Measurements from ENCODE around the gene CAMTA1.

GRCh38 chr1:7373251-7373650 lies 588.0 kb downstream of the CAMTA1 start:
- TF ChIP-seq CTCF (IDR thresholded peaks at IDR 0.05) = no peak
- TF ChIP-seq EZH2 (IDR thresholded peaks at IDR 0.05) = no peak

Measured in neural progenitor cell (in vitro differentiated cells).